NCI-H2227 treated with DMSO at 0.1 percent for 48 hours (cell line): ENCODE measurements around the gene SH3D19.

Source experiments
- DNase-seq: peaks from one replicate; lab custom pipeline; 2025; lab: John Stamatoyannopoulos, UW

The SH3D19 gene

DNA sequence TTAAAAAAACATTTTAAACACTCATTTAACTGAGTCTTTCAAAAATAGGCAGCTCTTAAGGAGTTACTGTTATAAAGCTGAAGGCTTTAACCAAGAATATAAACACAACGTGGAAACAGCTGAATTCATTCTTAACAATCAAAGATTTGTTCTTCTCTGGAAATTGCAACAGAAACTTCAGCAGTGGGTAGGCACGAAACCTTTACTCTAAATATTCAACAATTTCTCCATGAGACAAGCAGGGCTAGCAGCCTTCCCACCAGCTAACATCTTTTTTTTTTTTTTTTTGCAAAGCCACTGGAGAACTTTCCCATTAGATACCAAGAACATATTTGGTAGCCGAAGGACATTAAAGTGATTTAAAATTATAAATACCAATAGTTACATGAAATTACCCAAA lies 126.7 kb downstream of the SH3D19 start:
- no peak for DNase-seq

DNA sequence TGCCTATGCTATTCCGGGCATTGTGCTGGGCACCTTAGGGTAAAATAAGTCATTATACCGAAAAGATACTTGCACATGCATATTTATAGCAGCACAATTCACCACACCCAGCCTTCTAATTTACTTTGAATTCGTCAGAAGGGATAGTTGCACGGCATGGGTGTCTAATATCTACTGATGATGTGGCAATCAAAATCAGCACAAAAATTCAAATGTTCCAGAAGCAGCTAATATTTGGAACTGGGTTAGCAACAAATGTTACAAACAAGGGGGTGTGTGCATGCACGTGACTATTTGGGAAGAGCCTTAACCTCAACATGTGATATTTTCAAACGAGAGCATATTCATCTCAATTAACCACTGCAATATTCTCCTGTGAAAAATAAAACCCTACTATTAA lies 128.2 kb downstream of the SH3D19 start:
- DNase-seq, result no peak

DNA sequence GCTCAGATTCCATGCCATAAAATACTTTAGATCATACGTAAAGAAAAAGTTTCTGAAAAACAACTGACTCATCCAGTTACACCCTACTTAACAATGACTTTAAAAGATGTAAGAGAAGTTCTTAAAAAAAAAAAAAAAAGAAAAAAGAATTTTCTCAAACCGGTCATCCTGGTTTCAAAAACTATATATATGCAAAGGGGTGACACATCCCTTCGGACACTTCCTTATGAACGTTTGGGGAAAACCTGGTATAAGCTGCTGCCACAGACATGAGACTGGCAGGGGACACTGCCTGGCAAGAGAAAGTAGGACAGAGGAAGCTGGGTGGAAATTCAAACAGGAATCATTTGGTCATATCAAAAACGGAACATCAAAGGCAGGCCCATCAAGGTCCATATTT lies 129.6 kb downstream of the SH3D19 start:
- no peak for DNase-seq

DNA sequence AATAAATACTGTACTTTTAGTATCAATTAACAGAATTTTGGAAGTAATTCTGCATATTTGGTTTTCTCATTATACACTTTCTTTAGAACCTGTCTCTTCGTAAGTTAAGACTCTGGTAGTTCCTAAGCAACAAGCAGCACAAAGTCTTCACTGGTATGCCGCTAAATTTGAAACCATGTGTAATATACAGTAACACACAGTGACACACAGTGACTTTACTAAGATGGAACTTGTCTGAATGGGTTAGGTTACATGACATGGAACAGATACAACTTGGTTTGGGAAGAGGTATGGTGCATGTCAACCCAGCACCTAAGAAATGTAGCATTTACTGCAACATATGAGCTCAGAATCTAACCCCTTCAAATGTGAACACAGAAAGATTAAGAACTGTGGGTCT lies 132.0 kb downstream of the SH3D19 start:
- no peak for DNase-seq

DNA sequence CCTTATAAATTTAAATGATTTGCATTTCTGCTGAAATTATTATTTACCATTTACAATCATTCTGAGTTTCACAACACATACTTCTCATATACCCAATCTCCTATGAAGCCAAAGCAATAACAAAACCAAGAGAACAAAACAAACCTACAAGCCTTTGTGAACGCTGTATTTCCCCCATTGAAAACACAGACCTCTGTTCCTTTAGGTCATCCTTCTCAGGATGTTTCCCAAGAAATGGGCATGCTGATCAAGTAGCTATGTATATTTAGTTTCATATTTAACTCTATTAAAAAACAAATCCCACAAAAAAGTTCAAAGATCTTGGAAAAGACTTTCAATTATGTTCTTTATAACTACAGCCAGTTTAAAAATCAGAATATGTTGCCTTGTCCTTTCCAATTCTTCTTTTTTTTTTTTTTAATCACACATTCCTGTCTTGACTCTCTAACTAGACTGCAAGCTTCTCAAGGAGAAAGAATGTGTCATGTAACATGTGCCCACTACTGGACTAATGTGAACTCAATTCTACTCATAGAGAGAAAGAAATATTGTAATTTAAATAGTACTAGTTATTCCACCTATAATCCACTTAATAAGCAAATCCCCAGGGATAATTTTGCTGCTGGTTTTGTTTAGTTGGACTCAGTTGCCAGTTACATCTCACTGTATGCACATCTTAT lies 132.7 kb downstream of the SH3D19 start:
- DNase-seq, result no peak

DNA sequence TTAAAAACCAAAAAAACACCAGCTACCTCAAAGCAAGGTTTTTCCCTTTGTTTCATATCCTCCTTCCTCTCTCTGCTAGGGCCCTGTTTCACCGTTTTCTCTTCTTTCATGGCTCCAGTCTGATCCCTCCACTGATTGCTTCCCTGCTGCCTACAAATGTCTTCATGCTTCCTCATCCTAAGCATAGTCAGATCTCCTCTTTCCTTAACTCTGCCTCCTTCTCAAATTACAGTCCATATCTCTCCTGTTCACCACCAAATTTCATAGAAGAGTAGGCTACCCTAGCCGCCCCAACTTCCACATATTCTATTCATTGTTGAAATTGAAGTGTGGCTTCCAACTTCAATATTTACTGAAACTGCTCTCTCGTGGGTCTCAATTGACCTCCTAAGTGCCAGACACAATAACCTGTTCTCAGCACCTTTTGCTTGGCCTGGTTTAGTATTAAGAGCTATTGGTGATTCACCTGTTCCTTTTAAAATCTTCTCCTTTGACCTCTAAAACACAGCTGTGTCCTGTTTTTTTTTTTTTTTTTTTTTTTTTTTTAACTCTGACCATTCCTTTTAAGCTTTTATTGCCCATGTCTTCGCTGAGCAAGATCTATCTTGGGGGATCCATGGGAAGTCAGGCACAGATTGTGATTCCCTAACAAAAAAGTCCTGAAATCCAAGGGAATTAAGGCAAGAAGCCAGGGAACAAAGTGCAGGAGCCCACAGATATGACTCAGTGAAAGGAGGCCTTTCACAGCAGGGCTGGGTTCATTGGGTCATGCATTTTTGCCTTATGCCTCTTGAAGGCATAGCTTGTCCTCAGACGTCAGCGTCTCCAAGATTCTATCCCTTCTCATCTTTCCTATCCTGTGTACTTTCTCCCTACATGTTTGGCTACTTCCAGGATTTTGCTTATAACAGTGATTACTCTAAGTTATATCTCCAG lies 140.6 kb downstream of the SH3D19 start:
- no peak for DNase-seq

DNA sequence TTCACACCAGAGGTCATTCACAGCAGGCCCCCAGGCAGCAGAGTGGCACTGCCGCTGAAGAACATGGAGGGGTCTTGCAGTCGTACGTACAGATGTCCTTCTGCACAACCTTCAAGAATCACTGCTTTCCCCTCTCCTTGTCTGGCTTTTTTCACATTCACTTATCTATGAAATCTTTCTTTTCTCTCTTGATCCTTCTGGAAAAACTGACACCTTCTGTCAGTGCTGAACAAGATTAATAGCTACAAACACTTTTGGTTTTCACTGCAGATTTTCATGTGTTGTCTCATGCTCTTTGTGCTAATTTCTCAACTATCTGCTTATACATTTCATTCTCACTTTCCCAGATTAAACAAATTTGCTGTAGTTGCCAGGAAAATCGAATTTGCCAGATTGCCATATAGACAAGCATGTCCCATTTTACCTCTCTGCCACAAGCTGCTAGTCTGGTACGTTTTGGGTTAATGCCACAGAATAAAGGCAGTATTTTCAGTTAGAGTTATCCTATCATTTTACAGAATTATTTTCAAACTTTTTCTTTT lies 142.9 kb downstream of the SH3D19 start:
- no peak for DNase-seq

DNA sequence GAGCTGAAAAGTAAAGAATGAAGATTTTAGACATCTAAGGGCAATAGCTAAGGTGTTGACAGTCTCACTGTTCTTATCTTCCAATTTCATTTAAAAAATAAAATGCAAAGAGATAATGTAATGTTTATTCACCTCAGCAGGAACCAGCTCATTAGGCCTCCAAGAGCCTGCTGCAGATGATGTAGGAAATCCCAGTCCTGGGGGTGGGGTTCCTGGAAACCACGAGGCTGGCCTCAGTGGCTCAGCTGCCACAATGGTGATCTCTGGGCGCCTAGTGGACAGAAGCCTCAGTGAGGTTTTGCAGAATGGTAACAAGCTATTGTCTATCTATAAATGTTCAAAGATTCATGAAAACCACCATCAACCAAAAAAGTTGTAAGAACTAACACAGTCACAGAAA lies 148.7 kb downstream of the SH3D19 start:
- no peak for DNase-seq

DNA sequence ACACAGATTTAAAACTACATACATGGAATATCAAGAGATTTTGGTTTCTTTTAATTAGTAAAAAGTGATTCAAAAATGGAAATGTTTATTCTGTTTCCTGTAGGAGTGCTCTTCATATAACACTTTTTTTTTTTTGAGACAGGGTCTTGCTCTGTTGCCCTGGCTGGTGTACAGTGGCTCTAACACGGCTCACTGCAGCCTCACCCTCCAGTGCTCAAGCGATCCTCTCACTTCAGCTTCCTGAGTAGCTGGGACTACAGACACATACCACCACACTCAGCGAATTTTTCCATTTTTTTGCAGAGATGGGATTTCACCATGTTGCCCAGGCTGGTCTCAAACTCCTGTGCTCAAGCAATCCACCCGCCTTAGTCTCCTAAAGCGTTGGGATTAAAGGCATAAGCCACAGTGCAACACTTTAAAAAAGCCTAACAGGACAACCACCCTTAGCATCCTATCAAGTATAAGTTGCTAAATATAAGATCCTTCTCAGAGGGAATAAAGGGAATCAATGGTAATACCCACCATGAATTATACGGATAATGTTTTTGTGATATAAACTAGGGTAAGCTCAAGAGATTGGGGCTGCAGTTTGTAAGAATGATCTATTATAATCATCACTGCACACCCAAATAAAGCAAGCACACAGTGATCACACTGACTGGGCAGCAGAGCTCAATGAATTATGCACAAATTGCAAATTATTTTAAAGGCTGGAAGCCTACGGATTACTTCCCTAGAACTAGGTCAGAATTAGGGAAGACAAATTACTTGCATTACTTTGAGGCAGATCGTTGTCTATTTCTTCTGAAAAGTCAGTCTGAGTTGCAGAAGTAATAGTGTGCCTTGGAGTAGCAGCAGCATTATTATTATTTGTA lies 149.4 kb downstream of the SH3D19 start:
- no peak for DNase-seq

DNA sequence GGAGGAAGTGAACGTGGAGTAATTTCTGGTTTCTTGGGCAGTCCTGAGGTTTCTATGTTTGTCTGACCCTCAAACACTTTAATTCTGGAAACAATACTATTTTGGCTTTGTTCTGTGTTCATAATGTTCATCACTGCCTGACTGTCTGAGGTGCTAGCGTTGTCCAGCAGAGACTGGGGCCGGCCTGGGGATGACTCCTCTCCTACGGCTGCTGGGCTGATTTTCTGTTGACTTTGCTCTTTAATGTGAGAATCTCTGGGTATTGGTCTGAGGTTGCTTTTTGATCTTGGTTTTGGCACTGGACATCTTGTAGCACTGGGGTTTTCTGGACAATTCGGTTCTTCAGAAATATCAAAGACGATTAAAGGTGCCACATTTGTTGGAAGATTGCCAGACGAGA lies 150.2 kb downstream of the SH3D19 start:
- no peak for DNase-seq

DNA sequence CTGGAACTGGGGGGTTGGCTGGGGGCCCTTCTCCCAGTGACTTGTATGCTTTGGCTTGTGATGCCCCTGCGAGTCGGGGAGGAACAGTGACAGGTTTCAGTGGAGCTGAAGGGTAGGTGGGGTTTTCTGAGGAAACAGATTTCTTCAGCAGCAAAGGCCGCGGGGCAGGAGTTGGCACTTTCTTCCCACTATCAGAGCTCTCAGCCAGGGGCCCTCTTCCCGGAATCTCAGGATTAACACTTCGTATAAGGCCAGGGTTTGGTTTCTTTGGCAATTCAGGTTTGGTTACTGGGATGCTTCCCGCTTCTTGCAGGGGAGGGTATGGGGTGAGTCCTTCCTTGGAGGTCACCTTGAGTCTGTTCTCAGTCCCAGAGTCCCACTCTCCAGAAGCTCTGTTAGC lies 150.6 kb downstream of the SH3D19 start:
- DNase-seq, result no peak

DNA sequence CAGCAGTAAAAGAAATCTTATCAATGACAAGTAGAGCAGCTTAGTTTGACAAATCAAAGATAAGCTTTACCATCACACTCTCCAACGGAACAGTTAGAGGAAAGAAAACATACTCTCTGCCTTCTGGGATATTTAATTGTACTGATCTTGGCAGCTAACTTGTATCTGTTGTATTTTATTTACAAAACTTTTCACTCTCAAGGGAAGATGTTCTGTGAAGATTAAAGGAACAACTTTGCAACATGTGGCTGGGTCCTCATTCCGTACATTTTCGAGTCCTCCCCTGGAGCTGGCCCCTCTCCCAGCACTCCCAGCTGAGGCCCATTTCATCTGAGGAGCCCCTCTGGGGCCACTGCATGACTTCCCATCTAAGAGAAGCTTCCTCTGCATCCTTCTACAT lies 151.5 kb downstream of the SH3D19 start:
- no peak for DNase-seq

DNA sequence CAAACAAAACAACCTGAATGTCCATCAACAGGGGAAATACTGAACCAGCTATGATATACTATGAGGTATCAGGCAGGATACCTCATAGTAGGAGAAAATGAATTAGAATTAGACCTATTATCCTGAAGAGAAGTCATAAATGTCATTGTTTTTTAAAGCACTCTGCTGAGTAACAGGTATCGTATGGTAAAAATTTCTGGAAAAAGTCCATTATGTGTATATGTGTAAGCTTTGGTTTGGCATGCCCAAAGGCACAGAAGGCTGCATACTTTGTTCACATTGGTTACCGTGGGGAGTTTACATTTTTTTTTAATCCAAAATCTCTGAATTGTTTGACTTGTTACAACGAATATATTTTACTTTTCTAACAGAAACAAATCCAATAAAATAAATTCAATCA lies 155.5 kb downstream of the SH3D19 start:
- DNase-seq, result no peak

DNA sequence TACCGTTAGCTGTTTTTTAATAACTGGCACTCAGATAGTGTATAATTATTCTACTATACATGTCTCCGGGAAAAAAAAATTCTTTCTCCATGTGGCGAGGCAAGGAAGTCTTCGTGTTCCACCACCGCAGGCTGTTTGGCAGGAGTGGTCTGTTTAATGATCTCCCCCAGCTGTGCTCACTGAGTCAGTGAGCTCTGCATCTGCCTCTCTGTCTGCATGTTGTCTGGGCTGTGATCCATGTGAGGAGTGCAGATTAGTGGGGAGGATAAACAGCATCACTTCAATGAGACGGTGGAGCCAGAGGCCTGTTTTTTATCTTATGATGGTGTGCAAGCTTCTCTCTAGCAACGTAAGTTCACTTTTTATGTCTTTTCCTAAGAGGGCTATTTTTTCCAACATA lies 156.2 kb downstream of the SH3D19 start:
- peak; percentile 24 for DNase-seq

DNA sequence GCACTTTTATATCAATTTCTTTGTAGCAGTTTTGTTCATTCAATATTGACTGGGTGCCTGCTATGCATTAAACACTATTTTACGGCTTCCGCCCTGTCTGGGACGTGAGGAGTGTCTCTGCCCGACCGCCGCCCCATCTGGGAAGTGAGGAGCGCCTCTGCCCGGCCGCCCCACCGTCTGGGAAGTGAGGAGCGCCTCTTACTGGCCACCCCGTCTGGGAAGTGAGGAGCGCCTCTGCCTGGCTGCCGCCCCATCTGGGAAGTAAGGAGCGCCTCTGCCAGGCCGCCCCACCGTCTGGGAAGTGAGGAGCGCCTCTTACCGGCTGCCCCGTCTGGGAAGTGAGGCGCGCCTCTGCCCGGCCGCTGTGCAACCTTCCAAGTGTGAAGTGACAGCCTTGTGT lies 157.8 kb downstream of the SH3D19 start:
- DNase-seq, result no peak

DNA sequence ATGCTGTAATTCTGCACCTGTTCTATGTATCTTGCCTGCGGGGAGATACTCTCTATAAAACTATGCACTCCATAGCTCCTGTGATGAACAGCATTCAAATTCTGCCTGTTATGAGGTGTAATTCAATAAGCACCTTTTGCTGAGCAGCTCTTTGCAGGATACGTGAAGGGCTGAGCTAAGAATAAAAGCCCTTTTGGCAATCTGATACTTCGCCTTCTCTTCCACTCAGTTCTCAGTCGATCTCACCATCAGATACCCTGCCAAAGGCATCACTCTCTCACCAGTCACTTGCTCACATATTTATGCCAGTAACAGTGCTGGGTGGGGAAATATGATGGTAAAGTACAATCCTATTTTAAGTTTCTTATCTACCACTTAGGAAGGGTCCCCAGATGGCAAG lies 158.8 kb downstream of the SH3D19 start:
- no peak for DNase-seq

DNA sequence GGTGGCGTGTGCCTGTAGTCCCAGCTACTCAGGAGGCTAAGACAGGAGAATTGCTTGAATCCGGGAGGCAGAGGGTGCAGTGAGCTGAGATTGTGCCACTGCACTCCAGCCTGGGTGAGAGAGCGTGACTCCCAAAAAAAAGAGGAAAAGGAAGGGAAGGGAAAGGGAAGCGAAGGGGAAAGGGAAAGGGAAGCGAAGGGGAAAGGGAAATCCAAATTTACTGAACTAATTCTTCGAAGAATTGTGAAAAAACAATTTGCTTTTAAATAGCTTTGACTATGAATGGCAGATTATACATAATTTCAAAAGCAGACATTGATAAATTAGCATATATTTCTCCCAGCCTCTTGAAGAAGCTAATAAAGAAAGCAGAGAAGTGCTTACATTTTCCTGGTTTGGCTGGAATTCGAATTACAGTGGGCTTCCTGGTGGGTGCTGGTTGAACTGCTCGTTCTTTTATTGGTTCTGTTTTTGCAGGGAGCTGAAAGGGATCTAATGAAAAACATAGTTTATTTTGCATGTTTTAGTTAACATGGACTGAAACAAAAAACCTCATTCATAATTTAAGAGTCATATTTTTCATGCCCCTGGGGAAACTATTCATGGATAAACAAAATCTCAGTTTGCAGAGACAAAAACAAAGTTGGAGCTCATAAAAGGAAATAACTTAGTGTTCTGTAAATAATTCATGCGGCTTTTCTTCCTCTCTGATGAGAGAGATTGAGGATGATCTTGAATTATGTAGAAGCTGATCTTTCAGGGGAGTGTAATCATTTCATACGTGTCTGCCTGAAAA lies 160.0 kb downstream of the SH3D19 start:
- DNase-seq, result no peak

DNA sequence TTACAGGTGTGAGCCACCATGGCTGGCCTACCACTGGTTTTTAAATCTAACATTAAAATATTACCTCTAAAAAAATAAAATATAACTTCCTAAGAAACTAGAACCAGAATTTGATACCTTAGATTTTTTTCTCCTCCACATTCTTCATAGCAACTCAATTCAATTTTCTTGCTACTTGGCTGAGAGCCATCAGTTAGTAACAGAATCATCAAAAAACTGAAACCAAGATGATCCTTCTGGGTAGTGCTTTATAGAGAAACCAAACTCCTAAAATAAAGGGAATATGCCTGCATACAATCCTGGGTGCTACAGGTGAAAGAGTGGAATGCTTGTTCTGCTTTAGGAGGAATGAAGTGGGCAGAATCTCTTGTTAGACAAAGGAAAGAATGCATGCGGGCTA lies 161.6 kb downstream of the SH3D19 start:
- DNase-seq, result no peak

DNA sequence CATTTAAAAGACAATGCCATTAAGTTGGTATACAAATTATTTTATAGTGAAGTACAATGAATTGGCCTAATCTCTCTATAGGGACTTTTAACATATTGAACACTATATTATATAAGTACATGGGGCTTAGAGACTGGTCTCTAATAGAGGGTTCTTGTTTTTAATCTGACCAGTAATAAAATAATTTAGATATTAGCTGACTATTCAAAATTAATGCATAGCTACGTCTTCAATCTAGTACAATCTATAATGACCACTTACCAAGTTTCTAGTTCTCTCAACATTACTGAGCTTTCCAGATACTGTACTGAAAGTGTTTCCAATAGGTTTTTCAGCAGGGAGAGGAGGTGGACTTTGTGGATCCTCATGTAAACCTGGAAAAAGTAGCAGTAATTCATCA lies 166.4 kb downstream of the SH3D19 start:
- DNase-seq, result no peak

DNA sequence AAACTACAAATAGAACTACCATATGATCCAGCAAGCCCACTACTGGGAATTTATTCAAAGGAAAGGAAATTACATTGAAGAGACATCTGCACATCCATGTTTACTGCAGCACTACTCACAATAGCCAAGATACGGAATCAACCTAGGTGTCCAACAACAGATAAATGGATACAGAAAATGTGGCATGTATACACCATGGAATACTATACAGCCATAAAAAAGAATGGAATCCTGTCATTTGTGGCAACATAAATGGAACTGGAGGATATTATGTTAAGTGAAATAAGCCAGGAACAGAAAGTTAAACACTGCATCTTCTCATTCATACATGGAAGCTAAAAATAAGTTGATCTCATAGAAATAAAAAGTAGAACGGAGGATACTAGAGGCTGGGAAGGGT lies 167.9 kb downstream of the SH3D19 start:
- DNase-seq, result no peak

DNA sequence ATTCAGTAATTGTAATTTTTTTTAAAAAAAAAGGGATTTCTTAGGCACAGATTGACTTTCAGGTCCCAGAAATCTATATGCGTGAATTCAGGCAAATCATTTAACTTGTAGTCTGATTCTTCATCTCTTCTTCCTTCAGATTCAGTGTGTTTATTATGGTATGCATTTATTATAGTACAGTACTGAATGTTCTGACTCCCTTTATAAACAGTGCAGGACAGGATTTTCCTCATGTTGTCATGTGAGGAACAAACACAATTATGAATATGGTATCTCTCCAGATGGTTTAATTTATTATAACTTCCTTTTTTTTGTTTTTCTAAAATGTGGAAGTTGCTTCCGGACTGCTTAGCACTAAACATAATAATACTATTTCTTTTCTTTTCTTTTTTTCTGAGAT lies 171.8 kb downstream of the SH3D19 start:
- DNase-seq, result no peak
